Myometrial cell (primary cell): ENCODE measurements around the gene LIMS2. TPM values are rescaled to one million over a fixed set of nuclear protein-coding genes. Genes with fewer than 3 reads are reported as not detected.

ENCODE experiments used
- total RNA-seq: library from RNA; depleted of rRNA; stranded (reverse); fragments of >200 nt; gene quantifications from 2 replicates; pipeline ENCODE4 v1.2.3, GENCODE V29; 2015

Gene LIMS2, protein sequence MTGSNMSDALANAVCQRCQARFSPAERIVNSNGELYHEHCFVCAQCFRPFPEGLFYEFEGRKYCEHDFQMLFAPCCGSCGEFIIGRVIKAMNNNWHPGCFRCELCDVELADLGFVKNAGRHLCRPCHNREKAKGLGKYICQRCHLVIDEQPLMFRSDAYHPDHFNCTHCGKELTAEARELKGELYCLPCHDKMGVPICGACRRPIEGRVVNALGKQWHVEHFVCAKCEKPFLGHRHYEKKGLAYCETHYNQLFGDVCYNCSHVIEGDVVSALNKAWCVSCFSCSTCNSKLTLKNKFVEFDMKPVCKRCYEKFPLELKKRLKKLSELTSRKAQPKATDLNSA
- total RNA-seq: 2.5 and 3.7 TPM in 2 replicates

DNA sequence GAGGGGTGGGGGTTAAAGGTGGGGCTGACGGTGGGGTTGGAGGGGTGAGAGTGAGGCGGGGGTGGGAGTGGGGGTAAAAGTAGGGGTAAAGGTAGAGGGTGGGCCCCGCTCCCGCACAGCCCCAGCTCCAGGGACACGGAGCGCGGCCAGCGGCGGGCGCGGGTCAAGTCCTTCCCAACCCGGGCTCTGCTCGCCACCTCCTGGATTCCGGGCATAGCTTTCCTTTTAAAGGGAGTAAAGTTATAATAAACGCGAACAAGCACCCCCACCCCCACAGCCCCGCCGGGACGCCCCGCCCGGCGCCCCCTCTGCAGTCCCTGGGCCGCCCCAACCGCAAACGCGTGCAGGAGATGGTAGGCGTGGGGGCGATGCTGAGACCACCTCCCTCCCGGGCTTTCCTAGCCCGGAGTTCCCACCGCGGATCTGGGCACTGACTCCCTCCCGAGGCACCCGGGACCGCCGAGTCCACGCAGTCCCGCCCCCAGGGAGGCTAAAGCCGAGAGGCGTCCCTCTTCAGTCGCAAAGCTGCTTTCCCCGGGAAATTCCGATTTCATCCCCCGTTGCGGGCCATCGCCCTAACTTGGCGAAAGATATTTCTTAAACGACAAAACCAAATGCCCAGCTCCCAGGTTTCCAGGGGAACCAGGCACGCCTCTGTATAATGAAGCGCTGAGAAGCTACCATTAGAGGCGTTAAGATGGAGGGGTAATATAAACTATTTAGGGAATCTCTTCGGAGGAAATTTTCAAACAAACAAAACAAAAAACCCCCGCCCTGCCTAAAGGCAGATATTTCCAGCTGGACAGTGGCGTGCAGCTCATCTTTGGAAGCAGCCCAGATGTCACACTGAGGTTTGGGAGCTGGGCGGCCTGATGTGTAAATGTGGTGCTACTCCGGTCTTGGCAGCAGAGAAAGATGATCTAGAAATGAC, at the start of gene LIMS2:
TSS of gene LIMS2 (minus strand) at position 200 of the 931 bp plus-strand sequence. CDS start 506 bp downstream, outside the sequence.

DNA sequence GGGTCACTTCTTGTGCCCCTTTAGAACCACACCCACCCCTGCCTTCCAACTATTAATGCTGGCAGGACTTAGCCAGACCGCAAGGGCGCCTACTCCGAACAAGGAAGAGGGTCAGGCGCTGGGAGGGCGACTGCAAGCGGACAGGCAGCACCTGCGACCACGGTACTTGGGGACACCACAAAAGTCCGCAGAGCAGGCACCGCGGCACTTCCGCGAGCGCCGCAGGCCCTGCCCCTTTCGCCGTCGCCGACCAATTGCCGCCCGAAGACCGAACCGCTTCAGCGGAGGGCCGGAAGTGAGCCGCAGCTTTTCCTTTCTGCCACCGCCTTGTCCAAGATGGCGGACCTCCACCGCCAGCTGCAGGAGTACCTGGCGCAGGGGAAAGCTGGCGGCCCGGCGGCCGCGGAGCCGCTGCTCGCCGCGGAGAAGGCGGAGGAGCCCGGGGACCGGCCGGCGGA, 25.9 kb upstream of the LIMS2 start, which contains the start of gene SFT2D3:
TSS of gene SFT2D3 (plus strand) at position 305 of the 458 bp plus-strand sequence. CDS start at position 337, 32 bp downstream.

DNA sequence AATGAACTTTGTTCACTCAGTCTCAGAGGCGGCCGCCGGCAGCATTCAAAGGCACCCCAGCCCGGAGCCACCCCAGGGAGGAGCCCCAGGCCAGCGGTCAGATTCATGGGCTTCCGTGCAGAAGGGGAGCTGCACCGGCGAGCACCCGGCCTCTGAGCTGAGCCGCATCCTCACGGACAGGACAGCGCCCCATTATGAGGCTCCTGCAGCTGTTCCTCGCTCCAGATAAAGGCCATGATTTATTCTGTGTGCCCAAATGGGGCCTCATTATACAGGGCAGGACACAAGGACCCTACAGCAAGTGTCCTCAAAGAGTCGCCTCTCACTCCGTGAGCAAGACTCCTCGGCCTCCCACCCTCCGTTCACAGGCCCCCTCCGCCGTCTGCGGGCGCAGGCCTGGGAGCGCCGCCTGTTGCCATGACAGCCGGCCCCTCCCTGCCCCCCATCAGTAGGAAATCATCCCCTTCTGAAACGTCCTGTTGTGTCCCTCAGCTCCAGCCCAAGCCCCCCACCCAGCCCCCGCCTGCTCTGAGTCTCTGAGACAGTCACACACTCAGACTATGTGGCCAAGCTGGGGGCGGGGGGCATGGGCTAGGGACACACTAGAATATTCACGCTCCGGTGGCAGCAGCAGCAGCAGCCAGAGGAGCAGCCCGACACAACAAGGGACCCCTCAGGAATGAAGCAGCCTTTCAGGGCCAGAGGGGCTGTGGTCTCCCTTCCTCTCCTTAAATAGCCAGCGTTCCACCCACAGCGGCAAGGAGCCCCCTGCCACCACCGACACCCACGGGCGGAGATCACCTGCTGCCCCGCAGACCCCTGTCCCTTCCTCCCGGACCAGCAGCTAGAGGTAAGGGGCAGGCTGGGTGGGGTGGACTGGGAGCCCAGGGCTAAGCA, 29.7 kb downstream of the LIMS2 start, which contains the start of gene GPR17:
TSS of gene GPR17 (plus strand) at position 759 of the 897 bp plus-strand sequence. CDS start 4,583 bp downstream, outside the sequence.

Other genes with a start within 250 kb of the LIMS2 start
- 21.6 and 29.1 TPM in 2 replicates for gene IWS1, start 149.0 kb downstream of the LIMS2 start, total RNA-seq
- under 0.01 TPM in 2 replicates for gene MYO7B, start 139.8 kb downstream of the LIMS2 start, total RNA-seq
- gene GPR17, start 29.4 kb downstream of the LIMS2 start, total RNA-seq: not detected in 2 replicates
- gene SFT2D3, start 26.0 kb upstream of the LIMS2 start, total RNA-seq: 3.4 and 4.0 TPM in 2 replicates
- 12.7 and 14.2 TPM in 2 replicates for gene WDR33, start 135.6 kb upstream of the LIMS2 start, total RNA-seq
- 6.9 and 15.2 TPM in 2 replicates for gene POLR2D, start 182.6 kb upstream of the LIMS2 start, total RNA-seq
- 6.9 and 8.5 TPM in 2 replicates for gene AMMECR1L, start 210.4 kb upstream of the LIMS2 start, total RNA-seq